GM12878 (cell line): ENCODE results near the gene ACADVL. TPM values are rescaled to one million over a fixed set of nuclear protein-coding genes. Genes with fewer than 3 reads are reported as not detected.

Source experiments
- ATAC-seq: fragments of 200-7000 bp; cut with Tn5 transposase; 3 replicates; pipeline ENCODE4 v1.9.1; 2020; ENCODE audit warnings: mild to moderate bottlenecking, moderate library complexity
- BruUV-seq: library from RNA; stranded (reverse); fragments of 400-500 nt; replicated peaks from 2 replicates; lab custom pipeline; 2021; lab: Mats Ljungman, UMichigan
- CTCF ChIA-PET: fragments of 300-600 bp; sonication (Branson Sonifier 250); formaldehyde crosslinking; extraction: SDS; loops from one replicate; lab custom pipeline; 2021; ENCODE audit warnings: inconsistent platforms; lab: Yijun Ruan, JAX
- POLR2A ChIA-PET: fragments of 350-600 bp; formaldehyde crosslinking; extraction: SDS; loops from one replicate; lab custom pipeline; 2021; ENCODE audit warnings: inconsistent platforms; lab: Charles Lee
- RAD21 ChIA-PET: fragments of 300-600 bp; sonication (Branson Sonifier 250); formaldehyde crosslinking; loops from one replicate; lab custom pipeline; 2023; ENCODE audit warnings: antibody characterized with exemption; ENCODE audit not compliant: unreplicated experiment; lab: Charles Lee
- SMC1A ChIA-PET: fragments of 300-600 bp; sonication (Branson Sonifier 250); formaldehyde crosslinking; loops from one replicate; lab custom pipeline; 2023; ENCODE audit not compliant: unreplicated experiment, uncharacterized antibody; lab: Charles Lee
- DNase-seq: peaks from one replicate; pipeline ENCODE4 v3.0.0-alpha.2; 2011; ENCODE audit warnings: low read depth, low spot score
- FAIRE-seq: peaks from 3 replicates; lab custom pipeline; 2011; peaks lifted over from hg19 to GRCh38; lab: Jason Lieb, UNC
- H2AFZ ChIP-seq: 2 replicates; pipeline ENCODE4 v1.6.0; 2011; ENCODE audit warnings: low read depth, low read length, control low read depth; ENCODE audit not compliant: control insufficient read depth
- H3K27ac ChIP-seq: 2 replicates; pipeline ENCODE4 v1.5.1; 2011; ENCODE audit warnings: control low read depth; ENCODE audit not compliant: control insufficient read depth, insufficient read depth
- H3K27me3 ChIP-seq, 2 experiments: replicated peaks in 1 of 2; 2 replicates each; pipeline versions ENCODE4 v1.6.0 to v1.6.1; 2011; ENCODE audit warnings: low read length in 1 of 2; ENCODE audit not compliant: control insufficient read depth in 2 of 2, insufficient read depth in 2 of 2
- H3K36me3 ChIP-seq, 2 experiments: 2 replicates each; pipeline ENCODE4 v1.5.1; 2011; ENCODE audit warnings: low read length in 1 of 2; ENCODE audit not compliant: control insufficient read depth in 2 of 2, insufficient read depth in 2 of 2
- H3K4me1 ChIP-seq: 2 replicates; pipeline ENCODE4 v1.6.1; 2011; ENCODE audit warnings: mild to moderate bottlenecking, low read length, moderate library complexity, mixed read lengths; ENCODE audit not compliant: control insufficient read depth, insufficient read depth
- H3K4me2 ChIP-seq: 2 replicates; pipeline ENCODE4 v1.6.0; 2011; ENCODE audit warnings: control low read depth; ENCODE audit not compliant: control insufficient read depth, insufficient read depth
- H3K4me3 ChIP-seq: fragments of 200-600 bp; sonication (generic); 2 replicates; pipeline ENCODE4 v1.5.1; 2016
- H3K79me2 ChIP-seq: 2 replicates; pipeline ENCODE4 v1.6.0; 2011; ENCODE audit warnings: low read length; ENCODE audit not compliant: control insufficient read depth, insufficient read depth
- H3K9ac ChIP-seq: 2 replicates; pipeline ENCODE4 v1.8.0; 2011; ENCODE audit warnings: low read length, control low read depth, mixed read lengths; ENCODE audit not compliant: control insufficient read depth, insufficient read depth
- H3K9me3 ChIP-seq: replicated peaks from 3 replicates; pipeline ENCODE4 v1.5.1; 2011; ENCODE audit warnings: mild to moderate bottlenecking, low read length; ENCODE audit not compliant: control insufficient read depth, insufficient read depth
- H4K20me1 ChIP-seq: 2 replicates; pipeline ENCODE4 v1.6.0; 2011; ENCODE audit not compliant: control insufficient read depth, insufficient read depth
- ATF7 ChIP-seq: fragments of 450-650 bp; IDR thresholded peaks from 2 replicates; pipeline ENCODE4 v1.6.1; 2016; ENCODE audit warnings: low read depth, mild to moderate bottlenecking
- BHLHE40 ChIP-seq, 2 experiments: fragments of 450-650 bp in 1 of 2; IDR thresholded peaks; 2 replicates each; pipeline ENCODE4 v1.6.1; 2011 to 2017; ENCODE audit warnings: low read depth in 2 of 2, borderline replicate concordance in 1 of 2, improper control_type of control experiment in 1 of 2, low read length in 1 of 2, mild to moderate bottlenecking in 1 of 2
- CHD2 ChIP-seq: IDR thresholded peaks from 2 replicates; pipeline ENCODE4 v1.6.1; 2011; ENCODE audit warnings: low read depth, low read length, improper control_type of control experiment, borderline replicate concordance
- CHD4 ChIP-seq: fragments of 200-600 bp; sonication (generic); IDR thresholded peaks from 2 replicates; pipeline ENCODE4 v1.6.1; 2016; ENCODE audit warnings: mild to moderate bottlenecking
- DPF2 ChIP-seq: fragments of 450-650 bp; IDR thresholded peaks from 2 replicates; pipeline ENCODE4 v1.6.1; 2017; ENCODE audit warnings: mild to moderate bottlenecking
- IRF4 ChIP-seq: IDR thresholded peaks from 2 replicates; pipeline ENCODE4 v1.6.1; 2011; ENCODE audit warnings: low read depth, low read length
- JUNB ChIP-seq: IDR thresholded peaks from 2 replicates; pipeline ENCODE4 v1.6.1; 2016; ENCODE audit warnings: antibody characterized with exemption, mild to moderate bottlenecking
- NRF1 ChIP-seq: conservative IDR thresholded peaks from 2 replicates; pipeline ENCODE4 v1.6.1; 2011; ENCODE audit warnings: mild to moderate bottlenecking, low read depth, low read length, improper control_type of control experiment
- PAX5 ChIP-seq: IDR thresholded peaks from 2 replicates; pipeline ENCODE4 v1.6.1; 2011; ENCODE audit warnings: low read depth, low read length, borderline replicate concordance
- RBBP5 ChIP-seq: fragments of 200-600 bp; sonication (generic); conservative IDR thresholded peaks from 2 replicates; pipeline ENCODE4 v1.6.1; 2016
- RELA ChIP-seq: fragments of 450-650 bp; IDR thresholded peaks from 2 replicates; pipeline ENCODE4 v1.8.0; 2014; ENCODE audit warnings: borderline replicate concordance; ENCODE audit not compliant: partially characterized antibody
- SMC3 ChIP-seq: IDR thresholded peaks from 2 replicates; pipeline ENCODE4 v1.6.1; 2011; ENCODE audit warnings: low read length, improper control_type of control experiment, borderline replicate concordance
- SREBF1 ChIP-seq: IDR thresholded peaks from 2 replicates; pipeline ENCODE4 v1.6.1; 2012; ENCODE audit warnings: mild to moderate bottlenecking, low read length
- TBL1XR1 ChIP-seq: IDR thresholded peaks from 2 replicates; pipeline ENCODE4 v1.6.1; 2012; ENCODE audit warnings: low read depth, low read length, improper control_type of control experiment
- YBX1 ChIP-seq: fragments of 450-650 bp; IDR thresholded peaks from 2 replicates; pipeline ENCODE4 v1.6.1; 2016; ENCODE audit warnings: antibody characterized with exemption
- ZBED1 ChIP-seq: IDR thresholded peaks from 2 replicates; pipeline ENCODE4 v1.6.1; 2016; ENCODE audit warnings: borderline replicate concordance
- WGBS: methylation state at CpG from one replicate; pipeline ENCODE4 v1.1.6; 2016; ENCODE audit warnings: low lambda C conversion rate; ENCODE audit not compliant: insufficient replicate concordance, insufficient coverage; ENCODE audit errors: missing lambda C conversion rate; 5-methylcytosine and 5-hydroxymethylcytosine counted together
- in situ Hi-C: fragments of 300-500 bp; cut with MboI; formaldehyde crosslinking; loops from 9 replicates; pipeline ENCODE4 v1.14.3; 2018; ENCODE audit warnings: mixed read lengths
- intact Hi-C: fragments of 100-400 bp; cut with micrococcal nuclease; formaldehyde crosslinking; loops from one replicate; pipeline ENCODE4 v1.14.2; 2022; ENCODE audit not compliant: unreplicated experiment
- polyA plus RNA-seq, 11 experiments: library from polyadenylated mRNA; depleted of rRNA in 4 of 11; unstranded in 6 of 11; stranded (reverse) in 5 of 11; fragments of >200 nt; fragmentation: Nextera tagmentation in 4 of 11; fragmentation: Illumina TruSeq in 1 of 11; extraction: Ambion mirVana in 4 of 11; extraction: Trizol in 1 of 11; gene quantifications; 1 replicate in 1 of 11; 2 replicates in 10 of 11; pipeline versions ENCODE4 v1.2.1 to v1.2.3, GENCODE V29; 2011 to 2016; ENCODE audit warnings: inconsistent platforms in 2 of 11, missing spikeins in 2 of 11, low read depth in 1 of 11
- total RNA-seq, 4 experiments: library from RNA; depleted of rRNA in 3 of 4; stranded (reverse); fragments of >200 nt in 3 of 4; fragmentation: Illumina TruSeq in 1 of 4; extraction: Trizol in 1 of 4; gene quantifications; 2 replicates each; pipeline versions ENCODE4 v1.2.1 to v1.2.3, GENCODE V29; 2013 to 2021
- TF ChIP-seq, protein P1 (sequence below): fragments of 450-650 bp; IDR thresholded peaks from 2 replicates; pipeline ENCODE4 v1.6.1; 2014; ENCODE audit warnings: mild to moderate bottlenecking
- TF ChIP-seq, protein P2 (sequence below): IDR thresholded peaks from 2 replicates; pipeline ENCODE4 v1.6.1; 2012; ENCODE audit warnings: mild to moderate bottlenecking, low read depth, low read length
- TF ChIP-seq, protein P3 (sequence below): fragments of 450-650 bp; IDR thresholded peaks from 2 replicates; pipeline ENCODE4 v1.6.1; 2016; ENCODE audit warnings: mild to moderate bottlenecking

Gene ACADVL
- total and polyA plus RNA-seq, 10 of the 15 experiments (the other 5 are each of a cell fraction or from before 2014, with no cell fraction given): 25.4 to 232 (median 180) TPM

DNA sequence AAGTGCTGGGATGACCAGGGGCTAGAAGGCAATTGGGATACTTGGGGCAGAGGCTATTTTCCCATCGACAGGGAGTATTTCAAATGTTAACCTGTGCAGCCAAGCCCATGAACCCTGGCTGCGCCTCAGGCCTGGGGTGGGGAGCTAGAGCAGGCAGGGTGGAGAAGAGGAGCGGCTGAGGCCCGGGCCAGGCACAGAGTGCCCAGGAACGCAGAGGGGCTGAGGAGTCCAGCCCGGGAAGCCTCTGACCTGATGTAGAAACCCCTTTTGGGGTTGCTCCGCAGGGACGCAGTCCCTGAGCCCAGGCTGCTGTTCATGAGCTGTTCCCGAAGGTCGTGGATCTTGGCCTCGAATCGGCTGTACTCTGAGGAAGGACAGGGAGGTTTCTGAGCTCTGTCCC, 23.8 kb upstream of the ACADVL start:
- no peak overlapping the region for H3K27ac ChIP-seq

More for the DNA sequence above, 23.8 kb upstream of the ACADVL start:
- no peak overlapping the region for H2AFZ ChIP-seq
- CTCF ChIA-PET: no interaction called here
- POLR2A ChIA-PET: interaction anchor here (0.5 kb wide), 1 partner anchor 109 kb away, joined by 3 read pairs; no protein-coding TSS in a partner anchor
- no peak overlapping the region for H3K9ac ChIP-seq
- ATAC-seq (no peak), DNase-seq (no peak), FAIRE-seq (no peak)
- SMC1A ChIA-PET: no interaction called here
- RAD21 ChIA-PET: no interaction called here
- in situ Hi-C loops (no loop called here), intact Hi-C loops (no loop called here)
- TF ChIP-seq IRF4 (no peak), SMC3 (no peak), DPF2 (no peak), BHLHE40 (IDR thresholded peaks at IDR 0.05; ENCODE audit: borderline replicate concordance in 1 of 2, low read depth in 2 of 2, low read length in 1 of 2) (no peak), CHD2 (no peak), NRF1 (no peak), JUNB (no peak), ATF7 (no peak), PAX5 (no peak), RBBP5 (no peak), ZBED1 (no peak), SREBF1 (no peak), YBX1 (no peak), CHD4 (no peak), TBL1XR1 (no peak), RELA (no peak)
- TF ChIP-seq, protein P1, sequence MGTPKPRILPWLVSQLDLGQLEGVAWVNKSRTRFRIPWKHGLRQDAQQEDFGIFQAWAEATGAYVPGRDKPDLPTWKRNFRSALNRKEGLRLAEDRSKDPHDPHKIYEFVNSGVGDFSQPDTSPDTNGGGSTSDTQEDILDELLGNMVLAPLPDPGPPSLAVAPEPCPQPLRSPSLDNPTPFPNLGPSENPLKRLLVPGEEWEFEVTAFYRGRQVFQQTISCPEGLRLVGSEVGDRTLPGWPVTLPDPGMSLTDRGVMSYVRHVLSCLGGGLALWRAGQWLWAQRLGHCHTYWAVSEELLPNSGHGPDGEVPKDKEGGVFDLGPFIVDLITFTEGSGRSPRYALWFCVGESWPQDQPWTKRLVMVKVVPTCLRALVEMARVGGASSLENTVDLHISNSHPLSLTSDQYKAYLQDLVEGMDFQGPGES: no peak
- TF ChIP-seq, protein P2, sequence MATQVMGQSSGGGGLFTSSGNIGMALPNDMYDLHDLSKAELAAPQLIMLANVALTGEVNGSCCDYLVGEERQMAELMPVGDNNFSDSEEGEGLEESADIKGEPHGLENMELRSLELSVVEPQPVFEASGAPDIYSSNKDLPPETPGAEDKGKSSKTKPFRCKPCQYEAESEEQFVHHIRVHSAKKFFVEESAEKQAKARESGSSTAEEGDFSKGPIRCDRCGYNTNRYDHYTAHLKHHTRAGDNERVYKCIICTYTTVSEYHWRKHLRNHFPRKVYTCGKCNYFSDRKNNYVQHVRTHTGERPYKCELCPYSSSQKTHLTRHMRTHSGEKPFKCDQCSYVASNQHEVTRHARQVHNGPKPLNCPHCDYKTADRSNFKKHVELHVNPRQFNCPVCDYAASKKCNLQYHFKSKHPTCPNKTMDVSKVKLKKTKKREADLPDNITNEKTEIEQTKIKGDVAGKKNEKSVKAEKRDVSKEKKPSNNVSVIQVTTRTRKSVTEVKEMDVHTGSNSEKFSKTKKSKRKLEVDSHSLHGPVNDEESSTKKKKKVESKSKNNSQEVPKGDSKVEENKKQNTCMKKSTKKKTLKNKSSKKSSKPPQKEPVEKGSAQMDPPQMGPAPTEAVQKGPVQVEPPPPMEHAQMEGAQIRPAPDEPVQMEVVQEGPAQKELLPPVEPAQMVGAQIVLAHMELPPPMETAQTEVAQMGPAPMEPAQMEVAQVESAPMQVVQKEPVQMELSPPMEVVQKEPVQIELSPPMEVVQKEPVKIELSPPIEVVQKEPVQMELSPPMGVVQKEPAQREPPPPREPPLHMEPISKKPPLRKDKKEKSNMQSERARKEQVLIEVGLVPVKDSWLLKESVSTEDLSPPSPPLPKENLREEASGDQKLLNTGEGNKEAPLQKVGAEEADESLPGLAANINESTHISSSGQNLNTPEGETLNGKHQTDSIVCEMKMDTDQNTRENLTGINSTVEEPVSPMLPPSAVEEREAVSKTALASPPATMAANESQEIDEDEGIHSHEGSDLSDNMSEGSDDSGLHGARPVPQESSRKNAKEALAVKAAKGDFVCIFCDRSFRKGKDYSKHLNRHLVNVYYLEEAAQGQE: no peak
- TF ChIP-seq, protein P3, sequence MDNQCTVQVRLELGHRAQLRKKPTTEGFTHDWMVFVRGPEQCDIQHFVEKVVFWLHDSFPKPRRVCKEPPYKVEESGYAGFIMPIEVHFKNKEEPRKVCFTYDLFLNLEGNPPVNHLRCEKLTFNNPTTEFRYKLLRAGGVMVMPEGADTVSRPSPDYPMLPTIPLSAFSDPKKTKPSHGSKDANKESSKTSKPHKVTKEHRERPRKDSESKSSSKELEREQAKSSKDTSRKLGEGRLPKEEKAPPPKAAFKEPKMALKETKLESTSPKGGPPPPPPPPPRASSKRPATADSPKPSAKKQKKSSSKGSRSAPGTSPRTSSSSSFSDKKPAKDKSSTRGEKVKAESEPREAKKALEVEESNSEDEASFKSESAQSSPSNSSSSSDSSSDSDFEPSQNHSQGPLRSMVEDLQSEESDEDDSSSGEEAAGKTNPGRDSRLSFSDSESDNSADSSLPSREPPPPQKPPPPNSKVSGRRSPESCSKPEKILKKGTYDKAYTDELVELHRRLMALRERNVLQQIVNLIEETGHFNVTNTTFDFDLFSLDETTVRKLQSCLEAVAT: no peak
- no TSS peak for BruUV-seq
- H3K36me3 ChIP-seq: no peaks in the 10 kb centered on the region
- no peaks in the 10 kb centered on the region for H3K9me3 ChIP-seq
- H3K4me2 ChIP-seq: no peak overlapping the region
- H3K27me3 ChIP-seq: no peaks in the 10 kb centered on the region
- 61% methylated on average over 12 of the region's 12 CpGs for WGBS
- H4K20me1 ChIP-seq: no peaks in the 10 kb centered on the region
- no peaks in the 10 kb centered on the region for H3K4me1 ChIP-seq
- H3K79me2 ChIP-seq: no peaks in the 10 kb centered on the region
- H3K4me3 ChIP-seq: no peak overlapping the region
